Caco-2 (cell line): ENCODE measurements around the gene PARP8. TPM values are rescaled to one million over a fixed set of nuclear protein-coding genes. Genes with fewer than 3 reads are reported as not detected.

Experiments used
- BruUV-seq: library from RNA; stranded (reverse); fragments of 400-500 nt; replicated peaks from 2 replicates; lab custom pipeline; 2021; lab: Mats Ljungman, UMichigan
- CTCF ChIA-PET: fragments of 300-600 bp; sonication (Branson Sonifier 250); formaldehyde crosslinking; loops from one replicate; lab custom pipeline; 2022; ENCODE audit warnings: antibody characterized with exemption; lab: Charles Lee
- POLR2A ChIA-PET: fragments of 300-600 bp; sonication (Branson Sonifier 250); formaldehyde crosslinking; loops from one replicate; lab custom pipeline; 2022; ENCODE audit warnings: antibody characterized with exemption; lab: Charles Lee
- DNase-seq, 2 experiments: peaks; one replicate each; pipeline versions ENCODE4 v3.0.0 to v3.0.0-alpha.2; 2020 to 2022
- H3K27me3 ChIP-seq: replicated peaks from 2 replicates; pipeline ENCODE4 v1.6.0; 2011; ENCODE audit warnings: low read length; ENCODE audit not compliant: control insufficient read depth, insufficient read depth
- H3K36me3 ChIP-seq: 2 replicates; pipeline ENCODE4 v1.5.1; 2011; ENCODE audit warnings: low read length; ENCODE audit not compliant: control insufficient read depth, insufficient read depth
- H3K4me1 ChIP-seq: fragments of 250-450 bp; sonication (Bioruptor Pico); 2 replicates; pipeline ENCODE4 v1.5.1; 2020; ENCODE audit warnings: mild to moderate bottlenecking
- H3K4me3 ChIP-seq: 2 replicates; pipeline ENCODE4 v1.5.1; 2011; ENCODE audit warnings: low read depth, mild to moderate bottlenecking, control low read depth, low read length
- H3K9me3 ChIP-seq: fragments of 250-450 bp; sonication (Bioruptor Pico); 2 replicates; pipeline ENCODE4 v1.5.1; 2020; ENCODE audit warnings: mild to moderate bottlenecking, moderate library complexity
- H3K27ac Mint-ChIP-seq: one replicate; pipeline ENCODE4 v1.8.0; 2022; ENCODE audit warnings: mixed read lengths; ENCODE audit not compliant: unreplicated experiment
- H3K27me3 Mint-ChIP-seq: one replicate; pipeline ENCODE4 v1.8.0; 2022; ENCODE audit warnings: mixed read lengths; ENCODE audit not compliant: insufficient read depth, unreplicated experiment
- H3K36me3 Mint-ChIP-seq: one replicate; pipeline ENCODE4 v1.8.0; 2022; ENCODE audit warnings: mild to moderate bottlenecking, mixed read lengths; ENCODE audit not compliant: insufficient read depth, unreplicated experiment
- H3K4me1 Mint-ChIP-seq: one replicate; pipeline ENCODE4 v1.8.0; 2022; ENCODE audit warnings: low read depth, mixed read lengths; ENCODE audit not compliant: unreplicated experiment
- H3K4me3 Mint-ChIP-seq: one replicate; pipeline ENCODE4 v1.8.0; 2022; ENCODE audit warnings: mild to moderate bottlenecking, moderate library complexity, mixed read lengths; ENCODE audit not compliant: unreplicated experiment
- H3K9me3 Mint-ChIP-seq: one replicate; pipeline ENCODE4 v1.8.0; 2022; ENCODE audit warnings: mixed read lengths; ENCODE audit not compliant: unreplicated experiment
- intact Hi-C: fragments of 100-400 bp; cut with micrococcal nuclease; formaldehyde crosslinking; loops from one replicate; pipeline ENCODE4 v1.10.0; 2022; ENCODE audit not compliant: unreplicated experiment
- total RNA-seq: library from RNA; stranded (reverse); gene quantifications from 2 replicates; pipeline ENCODE4 v1.2.3, GENCODE V29; 2022
- TF ChIP-seq, protein P1 (sequence below), 2 experiments: fragments of 200-600 bp in 1 of 2; IDR thresholded peaks; 1 replicate in 1 of 2; 2 replicates in 1 of 2; pipeline versions ENCODE4 v1.5.1 to v1.8.0; 2011 to 2022; ENCODE audit warnings: antibody characterized with exemption in 1 of 2, control low read depth in 1 of 2, inconsistent platforms in 1 of 2, low read depth in 1 of 2, low read length in 1 of 2, mild to moderate bottlenecking in 1 of 2, moderate library complexity in 1 of 2; ENCODE audit not compliant: insufficient read depth in 1 of 2, severe bottlenecking in 1 of 2, unreplicated experiment in 1 of 2

The PARP8 gene
- total RNA-seq, 1 experiment from 2014 or later, result 0.79 TPM

GRCh38 chr5:50646591-50646990 lies 19.8 kb upstream of the PARP8 start:
- Histone ChIP-seq H3K36me3 (no peaks in the 10 kb centered on the region), H3K9me3 (no peaks in the 10 kb centered on the region), H3K4me3 (no peak overlapping the region), H3K4me1 (no peaks in the 10 kb centered on the region), H3K27me3 (no peaks in the 10 kb centered on the region)
- intact Hi-C loops, result no loop called here
- H3K4me1 Mint-ChIP-seq, result no peaks in the 10 kb centered on the region
- POLR2A ChIA-PET, result no interaction called here
- TF ChIP-seq, protein P1, sequence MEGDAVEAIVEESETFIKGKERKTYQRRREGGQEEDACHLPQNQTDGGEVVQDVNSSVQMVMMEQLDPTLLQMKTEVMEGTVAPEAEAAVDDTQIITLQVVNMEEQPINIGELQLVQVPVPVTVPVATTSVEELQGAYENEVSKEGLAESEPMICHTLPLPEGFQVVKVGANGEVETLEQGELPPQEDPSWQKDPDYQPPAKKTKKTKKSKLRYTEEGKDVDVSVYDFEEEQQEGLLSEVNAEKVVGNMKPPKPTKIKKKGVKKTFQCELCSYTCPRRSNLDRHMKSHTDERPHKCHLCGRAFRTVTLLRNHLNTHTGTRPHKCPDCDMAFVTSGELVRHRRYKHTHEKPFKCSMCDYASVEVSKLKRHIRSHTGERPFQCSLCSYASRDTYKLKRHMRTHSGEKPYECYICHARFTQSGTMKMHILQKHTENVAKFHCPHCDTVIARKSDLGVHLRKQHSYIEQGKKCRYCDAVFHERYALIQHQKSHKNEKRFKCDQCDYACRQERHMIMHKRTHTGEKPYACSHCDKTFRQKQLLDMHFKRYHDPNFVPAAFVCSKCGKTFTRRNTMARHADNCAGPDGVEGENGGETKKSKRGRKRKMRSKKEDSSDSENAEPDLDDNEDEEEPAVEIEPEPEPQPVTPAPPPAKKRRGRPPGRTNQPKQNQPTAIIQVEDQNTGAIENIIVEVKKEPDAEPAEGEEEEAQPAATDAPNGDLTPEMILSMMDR (IDR thresholded peaks at IDR 0.05; ENCODE audit: insufficient read depth in 1 of 2, low read depth in 1 of 2, low read length in 1 of 2, severe bottlenecking in 1 of 2, unreplicated experiment in 1 of 2), result no peak
- no TSS peak for BruUV-seq
- H3K9me3 Mint-ChIP-seq, result no peaks in the 10 kb centered on the region
- no peak for DNase-seq
- no peak overlapping the region for H3K27ac Mint-ChIP-seq
- no peaks in the 10 kb centered on the region for H3K36me3 Mint-ChIP-seq
- H3K4me3 Mint-ChIP-seq, result no peak overlapping the region
- H3K27me3 Mint-ChIP-seq, result no peaks in the 10 kb centered on the region
- CTCF ChIA-PET, result no interaction called here

DNA sequence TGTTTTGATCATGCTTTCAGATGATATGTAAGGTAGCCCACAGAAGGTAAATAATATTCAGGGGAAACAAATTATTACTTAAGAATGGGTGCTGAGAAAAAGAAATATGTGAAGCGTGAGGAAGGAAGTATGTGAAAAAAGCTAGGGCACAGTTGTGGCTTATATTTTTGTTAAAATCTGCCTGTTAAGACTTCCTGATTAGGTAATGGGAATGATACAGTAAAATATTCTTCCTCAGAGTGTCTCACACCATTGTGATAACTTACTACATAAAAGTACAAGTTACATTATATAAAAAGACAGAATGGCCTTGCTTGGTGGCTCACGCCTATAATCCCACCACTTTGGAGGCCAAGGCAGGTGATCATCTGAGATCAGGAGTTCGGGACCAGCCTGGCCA lies 18.7 kb upstream of the PARP8 start:
- Histone ChIP-seq H3K4me1 (no peaks in the 10 kb centered on the region), H3K36me3 (no peaks in the 10 kb centered on the region), H3K4me3 (no peak overlapping the region), H3K9me3 (no peaks in the 10 kb centered on the region), H3K27me3 (no peaks in the 10 kb centered on the region)
- no peak overlapping the region for H3K4me3 Mint-ChIP-seq
- TF ChIP-seq, protein P1 (IDR thresholded peaks at IDR 0.05; ENCODE audit: insufficient read depth in 1 of 2, low read depth in 1 of 2, low read length in 1 of 2, severe bottlenecking in 1 of 2, unreplicated experiment in 1 of 2), result no peak
- ChIA-PET CTCF (no interaction called here), POLR2A (no interaction called here)
- no peak for DNase-seq
- H3K36me3 Mint-ChIP-seq, result no peaks in the 10 kb centered on the region
- H3K27ac Mint-ChIP-seq, result no peak overlapping the region
- intact Hi-C loops, result no loop called here
- BruUV-seq, result no TSS peak
- no peaks in the 10 kb centered on the region for H3K27me3 Mint-ChIP-seq
- no peaks in the 10 kb centered on the region for H3K9me3 Mint-ChIP-seq
- no peaks in the 10 kb centered on the region for H3K4me1 Mint-ChIP-seq

DNA sequence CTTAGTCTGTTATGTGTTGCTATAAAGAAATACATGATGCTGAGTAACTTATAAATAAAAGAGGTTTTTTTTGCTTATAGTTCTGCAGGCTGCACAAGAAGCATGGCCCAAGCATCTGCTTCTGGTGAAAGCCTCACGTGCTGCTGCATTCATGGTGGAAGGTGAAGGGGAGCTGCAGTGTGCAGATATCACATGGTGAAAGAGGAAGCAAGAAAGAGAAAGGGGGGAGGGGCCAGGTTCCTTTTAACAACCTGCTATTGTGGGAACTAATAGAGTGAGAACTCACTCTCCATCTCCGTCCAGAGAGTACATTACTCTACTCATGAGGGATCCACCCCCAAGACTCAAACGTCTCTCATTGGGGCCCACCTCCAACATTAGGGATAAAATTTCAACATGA lies 12.5 kb upstream of the PARP8 start:
- H3K27me3 ChIP-seq, result no peaks in the 10 kb centered on the region
- H3K9me3 ChIP-seq, result no peaks in the 10 kb centered on the region
- Mint-ChIP-seq H3K9me3 (no peaks in the 10 kb centered on the region), H3K4me3 (no peak overlapping the region), H3K27me3 (peaks cover 8% of the 10 kb centered on the region), H3K27ac (no peak overlapping the region), H3K36me3 (no peaks in the 10 kb centered on the region), H3K4me1 (no peaks in the 10 kb centered on the region)
- BruUV-seq, result no TSS peak
- intact Hi-C loops, result no loop called here
- no peaks in the 10 kb centered on the region for H3K4me1 ChIP-seq
- H3K4me3 ChIP-seq, result no peak overlapping the region
- ChIA-PET POLR2A (no interaction called here), CTCF (no interaction called here)
- no peaks in the 10 kb centered on the region for H3K36me3 ChIP-seq
- DNase-seq, result no peak
- TF ChIP-seq, protein P1 (IDR thresholded peaks at IDR 0.05; ENCODE audit: insufficient read depth in 1 of 2, low read depth in 1 of 2, low read length in 1 of 2, severe bottlenecking in 1 of 2, unreplicated experiment in 1 of 2), result no peak
